CD4-positive, alpha-beta T cell treated with Interleukin-4 for 1 hour (primary cell): ENCODE results near the gene GALNT9.

Experiments
- DNase-seq, 2 donors: peaks; one replicate each; pipeline ENCODE4 v3.0.0-alpha.2; 2020 to 2022

The GALNT9 gene

DNA sequence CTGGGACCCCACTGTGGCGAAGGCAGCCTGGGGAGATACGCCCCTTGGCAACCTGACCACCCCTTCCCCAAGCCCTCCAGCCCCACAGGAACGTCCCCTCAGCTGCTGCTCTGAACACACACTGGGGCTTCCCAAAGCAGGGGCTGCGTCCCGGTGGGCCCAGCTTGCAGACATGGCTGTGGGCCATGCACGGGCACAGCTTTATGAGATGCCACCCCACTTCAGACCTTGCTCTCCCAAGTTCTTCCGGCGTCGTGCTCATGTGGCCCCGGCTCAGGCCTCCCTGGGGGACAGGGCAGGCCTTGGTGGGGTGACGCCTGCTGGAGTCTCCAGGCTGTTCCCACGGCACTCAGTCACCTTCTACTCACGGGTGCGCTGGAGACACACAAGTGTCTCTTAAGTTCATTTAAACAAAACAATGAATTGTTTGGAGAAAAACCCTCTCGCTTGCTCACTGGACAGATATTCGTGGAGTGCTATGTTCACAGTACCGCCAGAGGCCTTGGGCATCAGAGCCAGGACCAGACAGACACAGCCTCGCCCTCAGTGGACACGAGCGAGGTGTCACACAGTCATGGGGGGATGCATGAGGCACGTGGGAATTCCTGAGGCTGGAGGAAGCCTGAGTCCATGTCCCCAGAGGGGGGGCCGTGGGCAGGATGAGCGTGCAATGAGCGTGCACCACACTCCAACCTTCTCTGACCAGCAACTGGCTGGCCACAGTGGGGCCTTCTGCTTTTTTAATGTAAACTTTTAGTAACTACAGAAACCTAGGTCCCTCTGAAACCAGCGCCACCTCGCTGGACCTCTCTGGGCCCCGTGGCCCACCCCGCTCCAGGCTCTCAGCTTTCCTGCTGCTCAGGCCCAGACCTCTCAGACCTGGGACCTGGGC, 4.3 kb downstream of the GALNT9 start:
- no peak for DNase-seq

DNA sequence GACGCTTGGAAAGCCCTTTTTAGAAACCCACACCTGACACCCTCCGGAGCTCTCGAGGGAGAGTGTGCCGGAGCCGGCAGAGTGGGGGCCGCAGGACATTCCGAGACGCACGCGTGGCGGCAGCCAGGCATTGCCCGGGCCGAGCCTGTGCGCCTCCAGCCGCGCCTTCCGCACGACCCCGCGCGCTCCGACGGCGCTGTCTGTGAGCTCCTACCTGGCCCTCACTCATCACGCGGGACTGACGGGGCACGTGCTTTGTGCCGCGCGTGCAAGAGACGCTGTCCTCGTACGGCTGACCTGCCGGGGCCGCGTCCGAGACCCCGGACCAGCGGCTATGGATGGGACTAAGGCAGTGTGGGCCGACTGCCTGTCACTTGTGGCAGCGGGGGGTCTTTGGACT, 5.2 kb downstream of the GALNT9 start:
- no peak for DNase-seq

DNA sequence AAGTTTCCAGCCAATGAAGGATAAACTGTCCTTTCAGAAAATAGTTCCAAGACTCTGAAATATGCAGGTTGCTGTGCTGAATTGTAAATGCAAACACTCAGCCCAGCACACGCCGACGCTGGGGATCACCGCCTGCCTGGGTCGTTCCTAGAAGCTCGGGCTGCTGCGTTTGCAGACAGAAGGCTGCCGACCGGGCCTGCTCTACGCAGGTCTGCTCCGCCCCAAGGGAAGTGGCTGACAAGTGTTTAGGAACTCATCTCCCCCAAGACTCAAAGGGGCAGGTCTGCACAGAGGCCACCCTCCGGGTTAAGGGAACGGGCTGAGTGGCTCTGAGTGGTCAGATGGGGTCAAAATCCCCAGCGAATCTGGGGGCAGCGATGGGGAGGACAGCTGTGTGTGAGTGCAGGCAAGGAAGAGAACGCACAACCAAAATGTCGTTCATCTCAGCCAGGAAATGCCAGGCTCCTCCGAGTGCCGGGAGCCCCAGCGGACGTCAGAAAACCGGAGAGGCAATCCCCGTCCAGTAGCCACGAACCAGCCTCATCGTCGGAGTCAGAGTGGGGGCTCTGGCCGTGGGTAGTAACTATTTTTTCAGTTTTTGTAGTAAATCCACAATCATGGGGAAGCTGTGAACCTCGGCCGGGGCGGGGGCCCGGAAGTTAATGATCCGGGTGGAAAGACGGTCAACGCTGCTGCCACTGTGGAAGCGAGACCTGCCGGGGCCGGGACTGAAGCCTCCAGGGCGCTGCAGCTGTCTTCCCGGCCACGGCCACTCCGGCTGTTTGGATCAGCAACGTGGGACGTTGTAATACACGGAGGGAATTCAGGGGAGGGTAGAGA, 6.0 kb downstream of the GALNT9 start:
- DNase-seq: peak in 1 of 2 donors; percentile 10

DNA sequence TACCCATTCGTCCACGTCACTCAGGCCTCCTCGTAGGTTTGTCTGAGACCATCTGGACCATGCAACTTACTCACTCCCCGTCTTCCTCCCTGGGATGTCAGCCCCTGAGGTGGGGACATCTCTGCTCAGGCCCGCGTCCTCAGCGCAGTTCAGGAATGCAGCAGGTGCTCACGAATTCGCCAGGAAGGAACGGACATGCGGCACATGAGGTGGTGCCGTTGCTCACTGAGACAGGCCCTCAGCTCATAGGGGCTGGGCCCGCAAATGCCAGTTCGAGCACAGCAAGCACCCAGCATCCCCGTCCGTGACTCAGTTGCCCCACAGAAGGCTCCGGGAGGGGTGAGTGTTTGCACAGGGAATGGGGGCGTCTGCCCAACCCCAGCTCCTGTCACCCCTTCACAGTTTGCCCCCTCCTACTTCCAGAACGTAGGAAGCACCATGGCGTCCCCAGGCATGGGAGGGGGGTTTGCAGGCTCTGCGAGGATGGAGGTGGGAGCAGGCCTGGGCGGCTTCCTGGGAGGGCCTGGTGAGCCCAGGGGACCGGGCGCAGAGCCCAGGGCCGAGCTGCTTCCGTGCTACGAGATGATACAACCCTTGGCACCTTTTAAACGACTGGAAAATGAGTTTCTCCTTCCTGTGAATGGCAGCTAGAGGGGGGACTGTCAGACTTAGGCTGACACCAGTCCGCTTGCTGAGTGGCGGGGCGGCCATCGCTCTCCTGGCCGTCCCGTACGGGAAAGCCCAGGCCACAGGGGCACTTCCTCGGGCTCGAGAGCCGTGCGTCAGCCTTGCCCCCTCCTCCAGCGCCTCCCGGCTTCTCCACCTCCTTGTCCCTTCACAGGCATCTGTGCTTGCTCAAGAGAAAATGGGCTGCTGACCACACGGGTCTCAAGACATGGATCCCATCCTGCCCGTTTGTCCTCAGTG, 6.9 kb downstream of the GALNT9 start:
- no peak for DNase-seq

DNA sequence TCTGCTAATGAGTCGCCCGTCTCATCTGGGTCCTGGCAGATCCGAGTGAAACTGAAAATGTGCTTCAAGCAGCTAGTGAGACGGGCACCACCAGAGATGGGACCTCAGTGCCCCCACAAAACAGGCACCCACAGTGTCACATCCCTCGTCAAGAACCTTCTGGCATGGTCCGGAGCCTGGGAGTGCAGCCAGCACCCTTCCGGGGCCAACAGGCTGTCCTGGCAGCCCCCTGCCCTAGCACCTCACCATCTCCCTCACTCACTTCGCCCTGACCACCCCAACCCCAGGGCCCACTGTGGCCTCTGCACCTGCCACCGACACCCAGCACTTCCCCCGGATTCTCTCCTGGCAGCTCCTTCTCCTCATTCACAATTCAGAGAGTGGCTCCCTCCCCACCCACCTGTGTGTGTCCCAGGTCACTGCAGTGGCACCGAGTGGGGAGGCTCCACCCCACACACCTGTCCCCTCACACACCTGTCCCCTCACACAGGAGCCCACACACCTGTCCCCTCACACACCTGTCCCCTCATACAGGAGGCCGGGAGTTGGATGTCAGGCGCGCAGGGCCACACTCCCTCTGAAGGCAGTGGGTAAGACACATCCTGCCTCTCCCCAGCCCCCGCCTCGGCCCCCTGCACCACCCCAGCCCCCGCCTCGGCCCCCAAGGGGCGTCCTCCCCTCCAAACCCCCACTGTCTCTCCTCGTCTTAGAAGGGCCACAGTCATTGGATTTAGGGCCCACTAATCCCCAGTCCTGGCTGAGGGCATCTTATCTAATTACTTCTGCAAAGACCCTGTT, 7.9 kb downstream of the GALNT9 start:
- DNase-seq: no peak

DNA sequence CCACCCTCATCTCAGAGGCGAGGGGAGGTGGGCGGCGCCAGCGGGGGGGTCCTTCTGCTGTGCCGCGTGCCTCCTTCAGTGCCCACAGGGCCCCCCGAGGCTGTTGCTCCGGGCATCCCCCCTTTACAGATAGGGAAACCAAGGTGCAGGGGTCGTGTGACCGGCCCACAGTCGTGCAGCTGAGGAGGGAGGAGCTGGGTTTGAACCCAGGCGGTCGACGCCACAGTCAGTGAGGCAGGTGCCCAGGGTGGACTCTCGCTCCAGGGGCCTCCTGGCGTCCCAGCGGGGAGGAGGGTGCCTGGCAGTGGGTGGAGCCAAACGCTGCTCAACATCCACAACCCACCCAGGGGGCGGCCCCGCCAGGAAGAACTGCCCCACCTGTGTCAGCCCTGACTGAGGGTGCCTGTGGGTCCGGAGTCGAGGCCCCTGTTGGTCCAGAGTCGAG, 8.6 kb downstream of the GALNT9 start:
- DNase-seq: no peak

DNA sequence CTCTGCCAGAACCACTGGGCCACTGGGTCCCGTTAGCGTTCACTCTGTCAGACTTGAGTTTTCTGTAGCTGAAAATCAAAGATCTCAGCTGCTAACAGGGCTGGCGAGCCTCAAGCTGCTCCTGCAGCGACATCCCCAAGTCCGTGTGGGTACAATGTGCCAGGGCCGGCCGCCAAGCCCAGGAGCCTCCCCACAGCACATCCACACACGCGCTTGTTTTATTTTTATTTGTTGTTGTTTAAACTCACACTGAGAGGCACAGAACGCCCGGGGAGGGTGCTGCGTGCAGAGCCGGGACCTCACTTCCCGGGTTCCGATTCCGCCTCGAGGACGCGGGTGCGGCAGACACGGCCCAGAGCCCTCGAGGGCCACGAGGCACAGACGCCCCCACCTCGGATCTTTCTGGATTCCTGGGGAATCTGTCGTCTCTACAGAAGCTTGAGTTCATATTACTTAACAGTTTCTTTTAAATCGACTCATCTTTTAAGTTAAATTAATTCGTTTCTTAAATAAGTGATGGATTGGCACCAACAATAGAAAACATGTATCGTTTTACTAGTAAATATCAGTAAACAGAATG, 9.3 kb downstream of the GALNT9 start:
- no peak for DNase-seq

DNA sequence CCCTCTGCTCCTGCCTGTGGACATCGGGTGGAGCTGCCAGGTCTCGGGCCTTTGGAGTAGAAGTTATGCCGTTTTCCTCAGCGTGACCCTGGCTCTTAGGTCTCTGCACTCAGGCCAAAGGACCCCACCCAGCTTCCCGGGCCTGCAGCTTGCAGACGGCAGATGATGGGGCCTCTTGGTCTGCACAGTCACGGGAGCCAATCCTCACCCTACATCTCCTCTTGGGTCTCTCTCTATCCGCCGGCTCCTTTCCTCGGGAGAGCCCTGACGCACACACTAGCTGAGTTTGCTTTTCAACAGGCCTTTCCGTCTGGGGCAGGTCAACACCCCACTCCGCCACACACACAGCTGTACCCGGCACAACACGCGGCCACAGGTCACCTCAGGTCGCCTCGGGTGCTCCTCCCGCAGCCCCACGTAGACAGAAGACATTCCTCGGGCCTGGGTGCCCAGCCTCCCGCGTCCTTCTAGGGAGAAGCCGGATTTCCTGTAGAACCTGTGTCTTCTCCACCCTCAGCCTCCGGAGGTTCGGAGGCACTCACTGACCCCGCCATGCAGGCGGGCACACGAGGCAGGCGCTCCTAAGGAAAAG, 9.9 kb downstream of the GALNT9 start:
- no peak for DNase-seq

DNA sequence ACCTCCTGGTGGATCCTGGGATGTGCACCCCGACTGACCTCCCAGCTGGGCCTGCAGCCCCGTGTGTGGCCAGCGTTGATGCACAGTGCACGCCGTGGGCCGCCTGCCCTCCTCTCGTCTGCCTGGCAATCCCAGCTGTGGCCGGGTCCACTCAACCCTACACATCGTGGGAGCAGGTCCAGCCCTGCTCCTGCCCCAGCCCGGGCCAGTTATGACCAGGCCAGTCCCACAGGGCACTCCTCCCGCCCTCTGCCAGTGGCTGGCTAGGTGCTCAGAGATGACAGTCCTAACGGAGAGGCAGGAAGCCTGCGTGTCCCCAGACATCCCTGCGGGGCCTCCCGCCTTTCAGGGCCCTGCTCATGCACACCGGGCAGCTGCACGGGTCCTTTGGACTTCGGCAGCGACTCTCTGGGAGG, 10.8 kb downstream of the GALNT9 start:
- DNase-seq: no peak

DNA sequence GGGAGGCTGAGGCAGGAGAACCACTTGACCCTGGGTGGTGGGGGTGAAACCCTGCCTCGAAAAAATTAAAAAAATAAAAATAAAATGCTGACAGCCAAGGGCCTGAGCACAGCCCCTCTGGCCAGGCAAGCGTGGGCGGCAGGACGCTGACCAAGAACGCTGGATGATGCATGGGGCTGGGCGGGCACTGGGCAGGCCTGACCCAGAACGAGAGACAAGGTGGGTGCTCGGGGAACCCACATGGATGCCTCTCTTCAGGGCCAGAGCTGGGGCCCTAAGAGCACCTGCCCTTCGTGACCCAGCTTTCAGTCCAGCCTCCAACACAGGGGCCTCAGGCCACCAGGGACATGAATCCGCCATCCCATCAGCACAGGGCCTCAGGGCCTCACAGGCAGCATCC, 11.3 kb downstream of the GALNT9 start:
- no peak for DNase-seq

DNA sequence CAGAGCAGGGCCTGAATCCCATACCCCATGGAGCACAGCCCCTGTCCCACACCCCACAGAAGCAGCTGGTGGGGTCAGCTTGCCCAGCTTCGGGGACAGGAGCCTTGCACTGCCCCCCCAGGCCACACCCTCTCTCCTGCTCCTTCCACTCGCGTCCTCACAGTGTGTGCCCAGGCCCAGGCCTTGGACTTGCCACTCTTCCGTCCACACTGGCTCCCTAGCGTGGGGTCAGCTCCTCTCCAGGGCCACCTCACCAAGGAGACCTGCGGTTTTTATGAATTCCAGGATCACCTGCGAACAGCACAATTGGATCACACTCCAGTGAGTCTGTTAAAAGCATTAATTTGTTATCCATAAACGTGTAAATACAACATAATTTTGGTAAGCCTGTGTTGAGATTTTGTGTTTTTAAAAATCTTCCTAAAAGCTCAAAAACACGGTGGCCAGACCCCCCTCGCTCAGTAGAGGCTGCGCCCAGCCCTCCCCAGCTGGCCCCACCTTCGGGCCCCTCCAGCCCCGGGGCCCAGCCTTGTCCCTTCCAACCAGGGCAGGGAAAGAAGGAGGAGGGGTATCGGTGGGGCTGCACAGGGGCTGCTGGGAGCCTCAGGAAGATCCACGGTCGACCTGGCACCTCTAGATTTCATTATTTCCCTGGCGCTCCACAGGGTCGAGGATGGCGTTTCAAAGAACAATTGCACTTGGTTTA, 12.0 kb downstream of the GALNT9 start:
- DNase-seq: no peak

DNA sequence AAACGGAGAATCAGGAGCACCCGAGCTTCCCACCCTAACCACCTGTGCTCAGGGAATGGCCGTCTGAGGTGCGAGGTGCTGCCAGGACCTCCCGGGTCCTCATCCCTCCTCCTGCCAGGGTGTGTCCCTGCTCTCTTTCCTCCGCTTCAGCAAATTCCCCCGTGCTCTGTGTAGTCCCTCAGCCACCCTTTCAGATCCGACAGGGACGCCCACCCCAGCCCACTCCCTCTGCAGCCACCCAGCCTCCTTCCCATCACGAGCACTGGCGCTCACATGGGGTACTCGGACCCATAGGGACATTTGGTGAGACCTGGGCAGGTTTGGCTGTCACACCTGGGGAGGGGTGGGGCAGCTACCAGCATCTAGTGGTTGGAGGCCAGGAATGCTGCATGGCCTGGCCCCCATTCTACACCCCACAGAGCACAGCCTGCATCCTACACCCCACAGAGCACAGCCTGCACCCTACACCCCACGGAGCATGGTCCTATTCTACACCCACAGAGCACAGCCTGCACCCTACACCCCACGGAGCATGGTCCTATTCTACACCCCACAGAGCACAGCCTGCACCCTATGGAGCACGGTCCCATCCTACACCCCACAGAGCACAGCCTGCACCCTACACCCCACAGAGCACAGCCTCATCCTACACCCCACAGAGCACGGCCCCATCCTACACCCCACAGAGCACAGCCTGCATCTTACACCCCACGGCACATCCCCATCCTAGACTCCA, 12.7 kb downstream of the GALNT9 start:
- no peak for DNase-seq

DNA sequence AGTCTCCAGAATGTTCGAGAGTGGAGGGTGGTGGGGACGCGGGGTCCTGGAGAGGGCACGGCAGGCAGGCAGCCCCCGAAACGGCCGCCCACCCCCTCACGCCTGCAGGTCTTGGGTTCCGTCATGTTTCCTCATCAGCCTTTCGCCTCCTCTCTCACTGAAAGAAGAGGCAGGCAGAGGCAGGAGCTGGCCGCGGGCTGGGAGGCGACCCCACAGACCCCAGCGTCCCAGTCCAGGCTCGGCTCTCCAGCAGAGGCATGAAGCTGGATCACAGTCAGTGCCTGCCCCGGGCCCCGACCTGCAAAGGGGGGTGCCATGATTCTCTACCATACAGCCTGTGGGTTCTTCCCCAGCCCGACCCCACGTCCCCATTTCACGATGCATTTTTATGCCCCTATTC, 13.4 kb downstream of the GALNT9 start:
- DNase-seq: no peak

DNA sequence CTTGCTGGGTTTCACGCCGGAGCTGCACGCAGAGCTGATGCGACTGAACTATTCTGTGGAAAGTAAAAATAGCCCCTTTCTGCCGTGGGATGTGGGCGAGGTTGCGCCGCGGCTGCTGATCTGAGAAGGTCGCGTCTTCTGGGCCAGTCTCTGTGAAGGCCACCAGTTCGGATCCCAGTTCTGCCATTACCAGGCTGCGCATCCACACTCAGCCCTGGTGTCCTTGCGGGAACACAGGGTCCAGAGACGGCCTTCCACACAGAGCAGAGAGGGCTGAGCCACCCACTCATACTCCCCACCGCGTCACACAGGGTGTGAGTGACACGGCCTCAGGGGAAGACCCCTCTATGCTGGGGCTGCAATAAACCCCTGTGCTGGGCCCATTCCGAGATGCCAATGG, 13.9 kb downstream of the GALNT9 start:
- no peak for DNase-seq

DNA sequence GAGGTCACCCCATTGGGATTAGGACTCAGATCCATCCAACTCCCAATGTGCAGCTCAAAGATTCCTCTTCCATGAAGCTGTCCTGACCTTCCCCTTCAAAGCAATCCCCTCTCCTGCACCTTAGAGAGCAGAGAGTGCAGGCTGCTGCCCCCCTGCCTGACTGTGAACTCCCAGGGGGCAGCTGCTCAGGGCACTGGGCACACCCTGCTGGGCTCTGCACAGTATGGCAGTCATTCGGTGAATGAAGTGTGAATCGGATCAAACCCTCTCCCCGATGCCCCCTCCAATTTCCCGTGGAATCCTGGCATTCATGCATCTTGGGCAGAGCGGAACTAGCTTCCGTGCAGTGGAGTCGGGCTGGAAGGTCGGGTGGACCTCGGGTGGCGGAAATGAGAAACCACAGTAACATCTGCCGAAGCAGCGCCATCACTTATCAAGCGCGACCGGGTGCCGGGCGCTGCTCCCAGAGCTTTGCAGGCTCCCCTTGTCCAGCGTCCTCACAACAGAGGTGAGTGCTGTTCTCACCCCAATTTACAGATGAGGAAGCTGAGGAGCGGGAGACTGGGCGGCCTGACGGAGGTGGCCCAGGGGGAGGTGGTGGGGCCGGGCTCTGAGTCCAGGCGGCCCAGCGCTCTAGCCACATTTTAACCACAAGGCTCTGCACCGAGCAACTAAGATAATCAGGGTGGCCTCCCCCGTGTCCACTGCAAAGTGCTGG, 14.7 kb downstream of the GALNT9 start:
- no peak for DNase-seq

DNA sequence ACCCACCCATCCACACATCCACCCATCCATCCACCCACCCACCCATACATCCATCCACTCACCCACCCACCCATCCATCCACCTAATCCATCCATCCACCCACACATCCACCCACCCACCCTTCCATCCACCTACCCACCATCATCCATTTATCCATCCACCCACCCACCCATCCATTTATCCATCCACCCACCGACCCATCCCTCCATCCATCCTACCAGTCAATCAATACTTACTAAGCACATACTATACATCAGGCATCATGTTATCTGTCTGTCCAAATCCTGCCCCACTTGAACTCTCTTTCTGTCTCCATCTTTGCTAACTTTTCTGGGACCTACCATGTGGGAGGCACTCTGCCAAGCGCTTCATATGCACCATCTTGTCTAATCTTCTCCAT, 15.4 kb downstream of the GALNT9 start:
- no peak for DNase-seq

DNA sequence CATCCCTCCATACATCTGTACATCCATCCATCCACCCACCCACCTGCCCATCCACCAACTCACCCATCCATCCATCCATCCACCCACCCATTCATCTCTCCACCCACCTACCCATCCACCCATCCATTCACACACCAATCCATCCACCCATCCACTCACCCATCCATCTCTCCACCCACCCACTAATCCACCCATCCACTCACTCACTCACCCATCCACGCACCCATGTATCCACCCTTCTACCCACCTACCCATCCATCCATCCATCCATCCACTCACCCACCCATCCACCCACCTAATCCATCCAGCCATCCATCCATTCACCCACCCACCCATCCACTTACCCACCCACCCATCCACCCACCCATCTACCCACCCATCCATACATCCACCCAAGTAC, 16.2 kb downstream of the GALNT9 start:
- DNase-seq: no peak

DNA sequence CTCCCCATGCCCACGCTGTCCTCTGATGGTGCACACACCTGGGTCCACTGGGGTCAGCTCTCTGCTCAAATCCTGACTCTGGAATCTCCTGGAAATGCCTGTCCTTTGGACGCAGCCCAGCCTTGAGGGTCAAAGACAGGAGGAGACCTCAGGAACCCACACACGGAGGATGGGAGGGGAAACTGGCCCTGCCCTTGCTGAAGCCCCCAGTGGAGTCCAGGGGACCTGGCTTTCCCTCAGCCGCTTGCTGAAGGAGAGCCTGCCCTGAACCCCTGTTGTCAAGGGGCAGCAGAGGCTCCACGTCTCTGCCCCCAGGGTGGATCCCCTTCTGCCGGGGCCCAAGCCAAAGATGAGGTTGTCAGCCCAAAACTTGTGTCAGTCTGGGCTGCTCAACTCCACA, 16.9 kb downstream of the GALNT9 start:
- no peak for DNase-seq
